GM12892 (cell line): ENCODE results near the gene ABCA7.

ENCODE experiments used
- POLR2AphosphoS5 ChIP-seq: IDR thresholded peaks from 2 replicates; pipeline ENCODE4 v1.6.1; 2011; ENCODE audit warnings: low read depth, low read length, control low read depth
- TAF1 ChIP-seq: IDR thresholded peaks from 2 replicates; pipeline ENCODE4 v1.6.1; 2011; ENCODE audit warnings: low read depth, mild to moderate bottlenecking, control low read depth, low read length, borderline replicate concordance

DNA sequence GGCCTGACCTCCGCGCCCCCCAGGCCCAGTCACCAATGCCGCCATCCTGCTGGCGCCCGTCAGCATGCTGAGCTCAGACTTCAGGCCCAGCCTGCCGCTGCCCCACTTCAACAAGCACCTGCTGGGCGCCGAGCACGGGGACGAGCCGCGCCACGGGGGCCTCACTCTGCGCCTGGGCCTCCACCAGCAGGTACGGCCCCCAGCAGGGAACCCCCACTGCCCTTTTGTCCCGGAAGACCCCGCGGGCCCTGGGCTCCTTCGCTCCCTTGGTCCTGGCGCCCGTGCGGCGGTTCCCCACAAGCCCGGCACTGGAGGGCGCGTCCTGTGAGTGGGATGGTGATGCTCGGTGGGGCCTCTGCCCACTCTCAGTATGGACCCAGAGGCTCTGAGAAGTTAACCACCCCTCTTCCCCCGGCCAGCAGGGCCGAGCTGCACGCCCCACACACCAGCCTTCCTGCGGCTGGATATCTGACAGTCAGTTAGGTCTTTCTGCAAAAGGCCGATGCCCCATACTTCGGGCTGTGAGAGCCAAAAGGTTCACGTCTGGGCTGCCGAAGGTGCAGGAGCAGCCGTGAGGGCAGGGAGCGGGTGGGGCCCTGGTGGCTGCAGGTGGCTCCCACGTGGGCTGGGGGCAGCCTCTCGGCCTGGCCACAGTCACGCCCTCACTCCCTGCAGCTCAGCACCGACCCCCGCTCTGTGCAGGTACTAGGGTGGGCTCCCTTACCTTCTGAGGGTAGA, 47.8 kb upstream of the ABCA7 start:
- TF ChIP-seq TAF1 (no peak), POLR2AphosphoS5 (no peak)
